Astrocyte of the cerebellum (primary cell): ENCODE results near the gene ANKRD34B.
A peak's percentile ranks its signal among the peaks of the same experiment; 100 is the strongest.

Experiments
- DNase-seq: peaks from one replicate; pipeline ENCODE4 v3.0.0-alpha.2; 2011; ENCODE audit warnings: low read depth
- H3K4me3 ChIP-seq: 2 replicates; pipeline ENCODE4 v1.5.1; 2011; ENCODE audit warnings: mild to moderate bottlenecking, low read depth, low read length, moderate library complexity
- in situ Hi-C: cut with HindIII; loops from 2 replicates; pipeline ENCODE4 v1.10.0; 2017; ENCODE audit warnings: low sequenced_read_pairs
- TF ChIP-seq, protein P1 (sequence below): IDR thresholded peaks from 2 replicates; pipeline ENCODE4 v1.5.1; 2012; ENCODE audit warnings: low read length, low read depth, moderate library complexity, mild to moderate bottlenecking; ENCODE audit errors: missing control alignments

The ANKRD34B gene

GRCh38 chr5:80569961-80570786 is at the start of gene ANKRD34B:
ANKRD34B (minus strand) TSS chr5:80570280; CDS start chr5:80560019, 10,261 bp downstream.
- in situ Hi-C loops: no loop called here
- DNase-seq: no peak
- peak within 1 kb of the TSS; percentile 39 for H3K4me3 ChIP-seq
- TF ChIP-seq, protein P1, sequence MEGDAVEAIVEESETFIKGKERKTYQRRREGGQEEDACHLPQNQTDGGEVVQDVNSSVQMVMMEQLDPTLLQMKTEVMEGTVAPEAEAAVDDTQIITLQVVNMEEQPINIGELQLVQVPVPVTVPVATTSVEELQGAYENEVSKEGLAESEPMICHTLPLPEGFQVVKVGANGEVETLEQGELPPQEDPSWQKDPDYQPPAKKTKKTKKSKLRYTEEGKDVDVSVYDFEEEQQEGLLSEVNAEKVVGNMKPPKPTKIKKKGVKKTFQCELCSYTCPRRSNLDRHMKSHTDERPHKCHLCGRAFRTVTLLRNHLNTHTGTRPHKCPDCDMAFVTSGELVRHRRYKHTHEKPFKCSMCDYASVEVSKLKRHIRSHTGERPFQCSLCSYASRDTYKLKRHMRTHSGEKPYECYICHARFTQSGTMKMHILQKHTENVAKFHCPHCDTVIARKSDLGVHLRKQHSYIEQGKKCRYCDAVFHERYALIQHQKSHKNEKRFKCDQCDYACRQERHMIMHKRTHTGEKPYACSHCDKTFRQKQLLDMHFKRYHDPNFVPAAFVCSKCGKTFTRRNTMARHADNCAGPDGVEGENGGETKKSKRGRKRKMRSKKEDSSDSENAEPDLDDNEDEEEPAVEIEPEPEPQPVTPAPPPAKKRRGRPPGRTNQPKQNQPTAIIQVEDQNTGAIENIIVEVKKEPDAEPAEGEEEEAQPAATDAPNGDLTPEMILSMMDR: no peak

DNA sequence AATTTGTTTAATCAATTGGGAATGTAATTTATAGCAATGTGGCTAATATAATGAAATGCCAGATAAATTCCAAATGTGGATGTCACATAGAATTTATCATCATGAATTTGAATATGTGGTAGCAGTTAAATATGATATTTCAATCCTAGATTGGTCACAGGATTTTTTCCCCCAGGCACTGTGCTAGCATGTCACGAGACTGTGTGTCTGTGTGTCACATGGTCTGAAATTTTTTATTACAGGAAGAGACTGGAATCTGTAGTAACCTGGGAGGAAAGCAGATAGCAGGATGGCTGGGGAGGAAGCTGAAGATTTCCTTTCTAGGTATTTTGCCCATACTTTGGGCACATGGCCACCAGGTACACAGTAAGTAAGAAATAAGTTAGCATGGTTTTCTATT is 49.0 kb upstream of the ANKRD34B start:
- no peak overlapping the region for H3K4me3 ChIP-seq
- TF ChIP-seq, protein P1: no peak
- no peak for DNase-seq
- in situ Hi-C loops: no loop called here

DNA sequence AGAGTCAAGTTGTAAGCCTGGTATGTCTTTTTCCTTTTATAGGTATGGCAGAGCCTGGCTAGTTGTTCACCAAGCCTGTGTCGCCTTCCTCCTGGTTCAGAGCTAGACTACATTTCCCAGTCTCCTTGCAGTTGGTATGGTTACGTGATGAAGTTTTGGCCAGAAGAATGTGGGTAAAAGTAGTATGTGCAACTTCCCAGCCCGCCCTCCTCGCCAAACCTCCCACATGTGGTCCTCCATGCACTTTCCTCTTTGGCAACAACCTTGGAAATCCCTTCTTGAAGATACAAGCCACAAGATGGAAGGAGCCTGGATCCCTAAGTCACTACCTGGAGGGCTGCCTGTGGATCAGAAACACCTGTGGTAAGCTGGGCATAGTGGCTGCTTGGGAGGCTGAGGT is 48.4 kb upstream of the ANKRD34B start:
- DNase-seq: no peak
- in situ Hi-C loops: no loop called here
- TF ChIP-seq, protein P1: no peak
- H3K4me3 ChIP-seq: no peak overlapping the region

GRCh38 chr5:80615266-80615914 is 45.3 kb upstream of the ANKRD34B start:
- no peak for DNase-seq
- no peak overlapping the region for H3K4me3 ChIP-seq
- TF ChIP-seq, protein P1: no peak
- in situ Hi-C loops: no loop called here

DNA sequence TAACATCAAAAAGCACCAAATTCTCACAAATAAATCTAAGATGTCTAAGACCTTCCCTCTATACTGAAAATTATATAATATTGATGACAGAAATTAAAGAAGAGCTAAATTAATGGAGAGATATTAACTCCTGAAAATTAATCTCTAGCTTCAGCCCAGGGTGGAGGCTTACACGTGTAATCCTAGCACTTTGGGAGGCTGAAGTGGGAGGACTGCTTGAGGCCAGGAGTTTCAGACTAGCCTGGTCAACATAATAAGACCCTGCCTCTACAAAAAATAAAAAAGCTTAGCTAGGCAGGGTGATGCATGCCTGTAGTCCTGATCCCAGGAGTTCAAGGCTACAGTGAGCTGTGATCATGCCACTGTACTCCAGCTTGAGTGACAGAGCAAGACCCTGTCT is 39.6 kb upstream of the ANKRD34B start:
- in situ Hi-C loops: no loop called here
- no peak overlapping the region for H3K4me3 ChIP-seq
- no peak for DNase-seq
- TF ChIP-seq, protein P1: no peak

DNA sequence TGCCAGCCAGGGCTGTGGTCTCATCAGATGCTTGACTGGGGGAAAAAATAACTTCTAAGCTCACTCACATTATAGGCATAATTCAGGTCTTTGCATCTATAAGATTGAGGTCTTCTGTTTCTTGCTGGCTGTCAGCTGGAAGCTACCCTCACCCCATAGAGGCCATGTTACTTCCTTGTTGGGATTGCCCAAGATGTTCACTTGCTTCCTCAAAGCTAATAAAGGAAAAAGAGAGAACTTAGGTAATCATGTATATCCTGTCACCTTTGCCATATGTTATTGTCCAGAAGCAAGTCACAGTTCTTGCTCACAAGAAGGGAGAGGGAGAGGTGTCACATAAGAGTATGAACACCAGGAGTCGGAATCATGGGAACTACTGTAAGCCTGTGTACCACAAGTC is 38.7 kb upstream of the ANKRD34B start:
- TF ChIP-seq, protein P1: no peak
- H3K4me3 ChIP-seq: no peak overlapping the region
- in situ Hi-C loops: no loop called here
- no peak for DNase-seq
